ENCODE data around the gene PDIA6.

DNA sequence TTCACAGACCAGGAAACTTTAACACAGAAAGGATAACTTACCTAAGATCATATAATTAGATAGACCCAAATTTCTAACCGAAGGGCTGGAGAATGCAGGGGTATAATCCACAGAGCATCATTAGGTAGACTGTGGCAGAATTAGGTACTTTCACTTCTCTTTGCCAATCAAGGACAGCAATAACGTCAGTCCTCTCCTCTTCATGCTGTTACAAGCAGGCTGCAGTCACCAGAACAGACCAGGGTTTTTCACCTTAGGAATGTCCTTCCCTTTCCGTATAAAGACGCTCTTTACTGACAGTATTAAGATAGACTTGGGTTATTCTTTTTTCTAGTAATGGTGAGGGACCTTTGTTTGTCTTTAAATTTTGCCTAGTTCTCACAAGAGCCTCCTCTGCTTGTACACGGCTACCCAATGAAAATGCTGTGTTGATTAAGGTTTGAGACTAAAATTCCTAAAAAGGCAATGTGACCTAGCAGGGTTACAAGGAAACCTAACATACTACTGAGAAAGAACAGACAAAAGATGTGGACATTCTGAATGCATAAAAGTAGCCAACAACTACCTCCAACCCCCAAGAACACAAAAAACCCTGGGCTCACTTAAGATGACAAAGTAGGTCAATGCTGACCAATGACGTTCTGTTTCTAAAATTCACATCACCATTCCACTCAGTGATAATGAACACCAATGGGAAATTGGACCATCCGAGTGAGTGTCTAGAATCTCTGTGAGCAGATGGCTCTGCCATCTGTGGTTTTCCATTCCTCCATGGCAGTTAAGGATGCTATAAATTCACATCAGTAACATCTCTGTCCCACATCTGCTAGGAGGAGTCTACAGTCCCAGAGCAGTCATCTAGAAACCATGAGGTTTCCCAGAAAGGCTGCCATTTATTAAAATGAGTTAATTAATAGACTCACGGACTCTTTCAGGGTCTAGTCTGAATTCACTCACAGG, 2.1 kb downstream of the PDIA6 start:
- TF ChIP-seq, protein P1, sequence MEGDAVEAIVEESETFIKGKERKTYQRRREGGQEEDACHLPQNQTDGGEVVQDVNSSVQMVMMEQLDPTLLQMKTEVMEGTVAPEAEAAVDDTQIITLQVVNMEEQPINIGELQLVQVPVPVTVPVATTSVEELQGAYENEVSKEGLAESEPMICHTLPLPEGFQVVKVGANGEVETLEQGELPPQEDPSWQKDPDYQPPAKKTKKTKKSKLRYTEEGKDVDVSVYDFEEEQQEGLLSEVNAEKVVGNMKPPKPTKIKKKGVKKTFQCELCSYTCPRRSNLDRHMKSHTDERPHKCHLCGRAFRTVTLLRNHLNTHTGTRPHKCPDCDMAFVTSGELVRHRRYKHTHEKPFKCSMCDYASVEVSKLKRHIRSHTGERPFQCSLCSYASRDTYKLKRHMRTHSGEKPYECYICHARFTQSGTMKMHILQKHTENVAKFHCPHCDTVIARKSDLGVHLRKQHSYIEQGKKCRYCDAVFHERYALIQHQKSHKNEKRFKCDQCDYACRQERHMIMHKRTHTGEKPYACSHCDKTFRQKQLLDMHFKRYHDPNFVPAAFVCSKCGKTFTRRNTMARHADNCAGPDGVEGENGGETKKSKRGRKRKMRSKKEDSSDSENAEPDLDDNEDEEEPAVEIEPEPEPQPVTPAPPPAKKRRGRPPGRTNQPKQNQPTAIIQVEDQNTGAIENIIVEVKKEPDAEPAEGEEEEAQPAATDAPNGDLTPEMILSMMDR (IDR thresholded peaks at IDR 0.05; ENCODE audit: low read length), result no peak
- no peak for TF ChIP-seq EZH2 (IDR thresholded peaks at IDR 0.05; ENCODE audit: borderline replicate concordance, low read length)
